Endothelial cell of umbilical vein (primary cell): ENCODE measurements around the gene PHF23. TPM values are rescaled to one million over a fixed set of nuclear protein-coding genes. Genes with fewer than 3 reads are reported as not detected.

Experiments
- BruUV-seq: library from RNA; stranded (reverse); fragments of 400-500 nt; replicated peaks from 2 replicates; lab custom pipeline; 2021; lab: Mats Ljungman, UMichigan
- CTCF ChIA-PET: fragments of 300-600, 350-600 bp; sonication (Branson Sonifier 250); formaldehyde crosslinking; loops from one replicate; lab custom pipeline; 2021; ENCODE audit warnings: antibody characterized with exemption, inconsistent platforms; lab: Charles Lee
- POLR2A ChIA-PET: fragments of 300-600, 350-600 bp; sonication (Branson Sonifier 250); formaldehyde crosslinking; loops from one replicate; lab custom pipeline; 2021; ENCODE audit warnings: antibody characterized with exemption, inconsistent platforms; lab: Charles Lee
- DNase-seq: peaks from one replicate; pipeline ENCODE4 v3.0.0-alpha.2; 2011; ENCODE audit warnings: low read depth, low spot score
- FAIRE-seq: peaks from 2 replicates; lab custom pipeline; 2011; peaks lifted over from hg19 to GRCh38; lab: Jason Lieb, UNC
- H2AFZ ChIP-seq: 2 replicates; pipeline ENCODE4 v1.6.0; 2012; ENCODE audit warnings: low read depth, low read length, control low read depth, inconsistent platforms
- H3K27ac ChIP-seq: 2 replicates; pipeline ENCODE4 v1.5.1; 2011; ENCODE audit warnings: low read depth, mild to moderate bottlenecking, control low read depth, low read length, moderate library complexity; ENCODE audit not compliant: insufficient read depth
- H3K27me3 ChIP-seq, 2 experiments: 2 replicates each; pipeline versions ENCODE4 v1.6.0 to v1.6.1; 2011; ENCODE audit warnings: low read length in 2 of 2, mixed read lengths in 1 of 2; ENCODE audit not compliant: control insufficient read depth in 2 of 2, insufficient read depth in 2 of 2
- H3K36me3 ChIP-seq, 2 experiments: 2 replicates in 1 of 2; 3 replicates in 1 of 2; pipeline ENCODE4 v1.5.1; 2011; ENCODE audit warnings: low read length in 2 of 2, mild to moderate bottlenecking in 1 of 2, moderate library complexity in 1 of 2; ENCODE audit not compliant: control insufficient read depth in 2 of 2, insufficient read depth in 2 of 2; ENCODE audit errors: extremely low read depth in 1 of 2
- H3K4me1 ChIP-seq: 3 replicates; pipeline ENCODE4 v1.5.1; 2011; ENCODE audit warnings: mild to moderate bottlenecking, low read length; ENCODE audit not compliant: control insufficient read depth, insufficient read depth; ENCODE audit errors: extremely low read depth
- H3K4me2 ChIP-seq: 2 replicates; pipeline ENCODE4 v1.6.1; 2011; ENCODE audit warnings: low read length, control low read depth, mixed read lengths; ENCODE audit not compliant: insufficient read depth
- H3K4me3 ChIP-seq, 3 experiments: fragments of 200-600 bp in 1 of 3; sonication (generic), shearing (Covaris generic) in 1 of 3; replicated peaks in 1 of 3; 2 replicates each; pipeline ENCODE4 v1.5.1; 2011 to 2016; ENCODE audit warnings: control low read depth in 3 of 3, low read length in 3 of 3, mild to moderate bottlenecking in 2 of 3, inconsistent platforms in 1 of 3, low read depth in 1 of 3, moderate library complexity in 1 of 3; ENCODE audit not compliant: insufficient read depth in 1 of 3
- H3K79me2 ChIP-seq: 2 replicates; pipeline ENCODE4 v1.6.0; 2012; ENCODE audit warnings: low read length, inconsistent platforms; ENCODE audit not compliant: control insufficient read depth, insufficient read depth
- H3K9ac ChIP-seq: replicated peaks from 2 replicates; pipeline ENCODE3; 2011; ENCODE audit warnings: low read length, control low read depth; ENCODE audit not compliant: insufficient read depth; ENCODE audit errors: extremely low read depth
- H3K9me1 ChIP-seq: replicated peaks from 3 replicates; pipeline ENCODE4 v1.6.0; 2011; ENCODE audit warnings: mild to moderate bottlenecking, low read length; ENCODE audit not compliant: control insufficient read depth, insufficient read depth; ENCODE audit errors: extremely low read depth
- H3K9me3 ChIP-seq: replicated peaks from 2 replicates; pipeline ENCODE4 v1.5.1; 2012; ENCODE audit warnings: low read length, inconsistent platforms; ENCODE audit not compliant: control insufficient read depth, insufficient read depth
- H4K20me1 ChIP-seq: replicated peaks from 2 replicates; pipeline ENCODE3; 2011; ENCODE audit warnings: mild to moderate bottlenecking, low read length; ENCODE audit not compliant: control insufficient read depth, insufficient read depth; ENCODE audit errors: extremely low read depth
- CTCF ChIP-seq, 2 donors: IDR thresholded peaks; 1 replicate in 1 of 2; 2 replicates in 1 of 2; pipeline ENCODE4 v1.5.1; 2011; ENCODE audit warnings: low read length in 2 of 2, mild to moderate bottlenecking in 2 of 2, moderate library complexity in 2 of 2, control low read depth in 1 of 2, inconsistent platforms in 1 of 2, low read depth in 1 of 2; ENCODE audit not compliant: insufficient read depth in 1 of 2; ENCODE audit errors: extremely low read depth in 1 of 2
- EZH2 ChIP-seq: IDR thresholded peaks from 2 replicates; pipeline ENCODE4 v1.6.1; 2012; ENCODE audit warnings: borderline replicate concordance, low read depth, mild to moderate bottlenecking, moderate library complexity, low read length, inconsistent platforms; ENCODE audit not compliant: severe bottlenecking
- FOS ChIP-seq: IDR thresholded peaks from 2 replicates; pipeline ENCODE4 v1.6.1; 2011; ENCODE audit warnings: mild to moderate bottlenecking, low read length, moderate library complexity, borderline replicate concordance; ENCODE audit not compliant: insufficient read depth
- GATA2 ChIP-seq: IDR thresholded peaks from 2 replicates; pipeline ENCODE4 v1.7.0; 2011; ENCODE audit warnings: low read depth, mild to moderate bottlenecking, moderate library complexity, mixed read lengths, low read length; ENCODE audit not compliant: insufficient read length, insufficient read depth
- JUN ChIP-seq: IDR thresholded peaks from 2 replicates; pipeline ENCODE4 v1.6.1; 2011; ENCODE audit warnings: borderline replicate concordance, low read depth; ENCODE audit not compliant: insufficient read length, insufficient read depth
- MAX ChIP-seq: IDR thresholded peaks from 2 replicates; pipeline ENCODE4 v1.6.1; 2011; ENCODE audit not compliant: insufficient read depth, insufficient read length
- MYC ChIP-seq: IDR thresholded peaks from one replicate; pipeline ENCODE4 v1.6.1; 2011; ENCODE audit warnings: mild to moderate bottlenecking, low read depth, low read length
- POLR2AphosphoS5 ChIP-seq: IDR thresholded peaks from 2 replicates; pipeline ENCODE4 v1.6.1; 2012; ENCODE audit warnings: low read depth, mild to moderate bottlenecking, control low read depth, low read length, moderate library complexity; ENCODE audit not compliant: insufficient read depth
- dilution Hi-C: fragments of 300-500 bp; cut with MboI; formaldehyde crosslinking; loops from one replicate; pipeline ENCODE4 v1.15.0; 2019; ENCODE audit warnings: low sequenced_read_pairs; ENCODE audit not compliant: extremely low pct_ligation_motif_present
- intact Hi-C: fragments of 100-400 bp; cut with micrococcal nuclease; formaldehyde crosslinking; loops from one replicate; pipeline ENCODE4 v1.10.0; 2022
- polyA plus RNA-seq, 4 experiments: library from polyadenylated mRNA; depleted of rRNA in 3 of 4; stranded (reverse) in 3 of 4; unstranded in 1 of 4; fragments of >200 nt; gene quantifications; 2 replicates each; pipeline versions ENCODE4 v1.2.1 to v1.2.3, GENCODE V29; 2011 to 2012; ENCODE audit warnings: missing spikeins in 1 of 4
- total RNA-seq: library from RNA; stranded (reverse); gene quantifications from 2 replicates; pipeline ENCODE4 v1.2.3, GENCODE V29; 2021

The PHF23 gene
- total and polyA plus RNA-seq, 2 donors (not counting 3 experiments of a cell fraction or from before 2014, with no cell fraction given) = 35.6 to 54.7 TPM

- FAIRE-seq = no peak
- Histone ChIP-seq H3K9me1 (no peaks in the 10 kb centered on the region), H3K9ac (no peak overlapping the region), H3K27me3 (no peaks in the 10 kb centered on the region), H3K4me3 (no peak overlapping the region), H3K27ac (no peak overlapping the region), H4K20me1 (no peaks in the 10 kb centered on the region), H3K9me3 (no peaks in the 10 kb centered on the region), H3K4me2 (no peak overlapping the region), H3K36me3 (peaks cover 3 to 18% of the 10 kb centered on the region in 2 experiments), H3K79me2 (no peaks in the 10 kb centered on the region), H3K4me1 (peaks cover 6% of the 10 kb centered on the region), H2AFZ (no peak overlapping the region)
- no TSS peak for BruUV-seq
- TF ChIP-seq FOS = no peak
- no peak for TF ChIP-seq MYC
- no peak for TF ChIP-seq CTCF (IDR thresholded peaks at IDR 0.05; ENCODE audit: extremely low read depth in 1 of 2, insufficient read depth in 1 of 2, low read depth in 1 of 2, low read length in 2 of 2)
- TF ChIP-seq JUN = no peak
- no peak for TF ChIP-seq GATA2
- no peak for TF ChIP-seq POLR2AphosphoS5
- no peak for TF ChIP-seq MAX
- no peak for TF ChIP-seq EZH2
- dilution Hi-C loops = no loop called here
- CTCF ChIA-PET = no interaction called here
- no peak for DNase-seq
- intact Hi-C loops = no loop called here
- POLR2A ChIA-PET = no interaction called here
Observed at GRCh38 chr17:7203391-7203790, 35.9 kb downstream of the PHF23 start.
